Right lobe of liver (tissue), 6 donors: ENCODE data around the gene ATCAY. TPM values are rescaled to one million over a fixed set of nuclear protein-coding genes. Genes with fewer than 3 reads are reported as not detected.
"Not testable (repeated sequence)": the region's sequence is repeated elsewhere in the genome, so short reads cannot be mapped to it uniquely, and the experiment has no call there.

Experiments
- ATAC-seq, 4 donors: fragments of 200-7000 bp; cut with Tn5 transposase; one replicate each; pipeline ENCODE4 v1.9.1; 2020; ENCODE audit warnings: mild to moderate bottlenecking in 4 of 4, moderate library complexity in 4 of 4
- DNase-seq, 3 donors: peaks; one replicate each; pipeline ENCODE4 v3.0.0-alpha.2; 2020
- H3K27ac ChIP-seq, 3 donors: fragments of 200-600 bp; one replicate each; pipeline ENCODE4 v1.8.0; 2022
- H3K27me3 ChIP-seq, 2 donors: fragments of 200-600 bp; one replicate each; pipeline ENCODE4 v1.8.0; 2022
- H3K36me3 ChIP-seq, 4 donors: fragments of 200-600 bp; sonication (generic) in 1 of 4; one replicate each; pipeline versions ENCODE4 v1.5.1 to v1.8.0; 2017 to 2022; ENCODE audit warnings: control low read depth in 1 of 4
- H3K4me1 ChIP-seq, 4 donors: fragments of 200-600 bp; sonication (generic) in 1 of 4; one replicate each; pipeline versions ENCODE4 v1.5.1 to v1.8.0; 2017 to 2022; ENCODE audit warnings: control low read depth in 1 of 4
- H3K4me3 ChIP-seq, 3 donors: fragments of 200-600 bp; one replicate each; pipeline ENCODE4 v1.8.0; 2022
- H3K9me3 ChIP-seq, 4 donors: fragments of 200-600 bp; sonication (generic) in 1 of 4; one replicate each; pipeline versions ENCODE4 v1.5.1 to v1.8.0; 2017 to 2022; ENCODE audit warnings: control low read depth in 1 of 4
- POLR2A ChIP-seq: fragments of 450-650 bp; IDR thresholded peaks from one replicate; pipeline ENCODE4 v1.6.1; 2017; ENCODE audit warnings: antibody characterized with exemption, mild to moderate bottlenecking
- WGBS: methylation state at CpG from one replicate; pipeline ENCODE4 v1.1.6; 2018; ENCODE audit warnings: low coverage, low lambda C conversion rate; ENCODE audit not compliant: insufficient coverage; ENCODE audit errors: missing lambda C conversion rate; 5-methylcytosine and 5-hydroxymethylcytosine counted together
- intact Hi-C, 2 donors: fragments of 100-400 bp; cut with DNase I; formaldehyde crosslinking; loops; one replicate each; pipeline versions ENCODE4 v1.11.2 to v1.14.1; 2022
- total RNA-seq, 6 experiments: library from RNA; depleted of rRNA in 2 of 6; stranded (reverse); fragments of >200 nt in 2 of 6; fragmentation: NEBNext Ultra II Directional in 3 of 6; extraction: Animal tissue kit (Norgen Biotek cat#: 25700) in 3 of 6; gene quantifications; one replicate each; pipeline versions ENCODE4 v1.1.0 to v1.2.4, GENCODE V29; 2016 to 2023
- TF ChIP-seq, protein P1 (sequence below), 4 donors: fragments of 200-600 bp in 3 of 4; fragments of 450-650 bp in 1 of 4; IDR thresholded peaks; one replicate each; pipeline versions ENCODE4 v1.5.1 to v1.8.0; 2016 to 2022; ENCODE audit warnings: antibody characterized with exemption in 4 of 4, mild to moderate bottlenecking in 2 of 4
- donor health status: DM: no; HTN: yes; CAD: no.
- donor health status: DM: no; HTN: no; CAD: no.
- donor health status: DM: no; HTN: no; CAD: no.
- donor health status: DM: no; HTN: yes; CAD: no.
- donor health status: DM: no; HTN: yes; CAD: no.

Gene ATCAY
- total RNA-seq, 6 experiments from 2014 or later = not detected

DNA sequence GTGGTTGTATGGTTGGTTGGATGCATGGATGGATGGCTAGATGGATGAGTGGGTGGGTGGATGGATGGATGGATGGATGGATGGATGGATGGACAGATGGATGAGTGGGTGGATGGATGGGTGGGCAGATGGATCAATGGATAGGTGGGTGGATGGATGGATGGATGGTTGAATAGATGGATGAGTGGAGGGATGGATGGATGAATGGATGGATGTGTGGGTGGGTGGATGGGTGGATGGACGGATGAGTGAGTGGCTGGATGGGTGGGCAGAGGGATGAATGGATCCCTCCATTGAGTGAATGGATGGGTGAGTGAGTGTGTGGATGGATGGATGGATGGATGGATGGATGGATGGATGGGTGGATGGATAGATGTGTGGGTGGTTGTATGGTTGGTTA, 43.4 kb downstream of the ATCAY start:
- ATAC-seq (no peak), DNase-seq (no peak)
- intact Hi-C loops = no loop called here
- Histone ChIP-seq H3K9me3 (no peaks in the 10 kb centered on the region), H3K4me1 (no peaks in the 10 kb centered on the region), H3K27me3 (no peaks in the 10 kb centered on the region), H3K27ac (no peak overlapping the region), H3K36me3 (no peaks in the 10 kb centered on the region), H3K4me3 (no peak overlapping the region)
- TF ChIP-seq, protein P1, sequence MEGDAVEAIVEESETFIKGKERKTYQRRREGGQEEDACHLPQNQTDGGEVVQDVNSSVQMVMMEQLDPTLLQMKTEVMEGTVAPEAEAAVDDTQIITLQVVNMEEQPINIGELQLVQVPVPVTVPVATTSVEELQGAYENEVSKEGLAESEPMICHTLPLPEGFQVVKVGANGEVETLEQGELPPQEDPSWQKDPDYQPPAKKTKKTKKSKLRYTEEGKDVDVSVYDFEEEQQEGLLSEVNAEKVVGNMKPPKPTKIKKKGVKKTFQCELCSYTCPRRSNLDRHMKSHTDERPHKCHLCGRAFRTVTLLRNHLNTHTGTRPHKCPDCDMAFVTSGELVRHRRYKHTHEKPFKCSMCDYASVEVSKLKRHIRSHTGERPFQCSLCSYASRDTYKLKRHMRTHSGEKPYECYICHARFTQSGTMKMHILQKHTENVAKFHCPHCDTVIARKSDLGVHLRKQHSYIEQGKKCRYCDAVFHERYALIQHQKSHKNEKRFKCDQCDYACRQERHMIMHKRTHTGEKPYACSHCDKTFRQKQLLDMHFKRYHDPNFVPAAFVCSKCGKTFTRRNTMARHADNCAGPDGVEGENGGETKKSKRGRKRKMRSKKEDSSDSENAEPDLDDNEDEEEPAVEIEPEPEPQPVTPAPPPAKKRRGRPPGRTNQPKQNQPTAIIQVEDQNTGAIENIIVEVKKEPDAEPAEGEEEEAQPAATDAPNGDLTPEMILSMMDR (IDR thresholded peaks at IDR 0.05) = no peak
- no peak for TF ChIP-seq POLR2A
- whole genome bisulfite sequencing = 50% methylated on average over 1 of the region's 1 CpG

DNA sequence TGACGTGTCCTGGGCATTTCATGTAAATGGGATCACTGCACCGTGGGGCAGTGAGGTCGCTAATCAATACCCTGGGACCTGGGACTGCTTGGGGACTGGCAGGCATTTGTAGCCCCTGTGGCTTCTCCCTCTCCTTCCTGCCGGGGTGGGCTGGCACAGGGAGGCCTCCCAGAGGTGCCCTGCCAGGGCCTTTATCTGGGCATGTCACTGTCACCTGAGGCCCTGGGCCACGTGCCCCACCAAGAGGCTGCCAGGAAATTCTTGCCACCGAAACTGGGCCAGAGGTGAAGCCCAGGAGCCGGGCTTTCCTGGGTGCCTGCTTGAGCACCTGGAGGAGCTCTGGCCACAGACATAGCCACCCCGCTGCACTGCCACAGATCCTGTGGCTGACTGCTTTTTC, 50.6 kb downstream of the ATCAY start:
- ATAC-seq (peak; percentile 47 to 82 (median 74)), DNase-seq (peak in 2 of 3 donors; percentile 36 to 58)
- intact Hi-C loops = no loop called here
- WGBS = 31% methylated on average over 4 of the region's 8 CpGs
- TF ChIP-seq, protein P1 (IDR thresholded peaks at IDR 0.05) = no peak
- TF ChIP-seq POLR2A = no peak
- Histone ChIP-seq H3K27me3 (no peaks in the 10 kb centered on the region), H3K4me3 (no peak overlapping the region), H3K27ac (no peak overlapping the region), H3K4me1 (no peaks in the 10 kb centered on the region), H3K9me3 (no peaks in the 10 kb centered on the region), H3K36me3 (no peaks in the 10 kb centered on the region)

DNA sequence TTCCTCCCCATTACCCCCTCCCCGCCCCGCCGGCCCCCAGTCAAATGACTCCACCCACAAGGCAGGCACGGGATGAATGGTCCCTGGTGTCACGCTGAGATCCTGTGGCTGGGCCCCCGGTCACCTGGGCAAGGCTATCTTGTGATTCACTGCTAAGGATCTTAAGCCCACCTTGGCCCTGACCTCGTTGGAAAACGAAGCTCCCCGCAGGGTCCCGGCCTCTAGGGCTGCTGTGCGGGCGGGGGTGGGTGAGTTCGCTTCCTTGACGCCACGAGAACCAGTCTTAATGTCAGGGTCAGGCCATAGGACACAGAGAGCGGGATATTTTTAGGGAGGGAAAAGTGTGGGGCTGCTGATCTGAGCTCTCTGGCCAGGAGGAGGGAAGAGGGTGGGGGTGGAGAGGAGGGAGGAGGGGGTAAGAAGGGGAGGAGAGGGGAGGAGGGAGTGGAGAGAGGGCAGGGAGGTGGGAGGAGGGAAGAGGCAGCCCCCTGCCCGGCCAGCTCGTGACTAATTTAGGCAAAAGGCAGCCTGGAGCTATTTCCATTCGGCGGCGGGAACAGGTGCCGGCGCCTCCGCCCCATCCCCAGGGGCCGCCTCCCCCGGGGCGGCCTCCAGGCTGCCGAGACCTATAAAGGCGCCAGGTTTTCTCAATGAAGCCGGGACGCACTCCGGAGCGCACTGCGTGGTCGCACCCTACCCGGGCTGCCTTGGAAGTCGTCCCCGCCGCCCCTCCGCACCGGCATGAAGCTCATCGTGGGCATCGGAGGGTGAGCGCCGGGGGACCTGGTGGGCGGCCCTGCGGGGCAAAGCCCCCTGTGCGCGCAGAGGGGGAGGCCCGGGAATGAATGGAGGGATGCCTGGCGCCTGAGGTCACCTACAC, 52.7 kb downstream of the ATCAY start, which contains the start of gene NMRK2:
TSS of gene NMRK2 (plus strand) at position 139 of the 880 bp plus-strand sequence. CDS start at position 742, 603 bp downstream.
- Histone ChIP-seq H3K4me3 (no peak within 1 kb of the TSS), H3K27ac (no peak within 1 kb of the TSS), H3K4me1 (no peaks in the 10 kb centered on the region), H3K36me3 (no peaks in the 10 kb centered on the region), H3K9me3 (no peaks in the 10 kb centered on the region), H3K27me3 (no peaks in the 10 kb centered on the region)
- DNase-seq (no peak), ATAC-seq (no peak)
- intact Hi-C loops = no loop called here
- TF ChIP-seq, protein P1 (IDR thresholded peaks at IDR 0.05) = no peak
- TF ChIP-seq POLR2A = no peak
- 4% methylated on average over 25 of the region's 51 CpGs for WGBS

DNA sequence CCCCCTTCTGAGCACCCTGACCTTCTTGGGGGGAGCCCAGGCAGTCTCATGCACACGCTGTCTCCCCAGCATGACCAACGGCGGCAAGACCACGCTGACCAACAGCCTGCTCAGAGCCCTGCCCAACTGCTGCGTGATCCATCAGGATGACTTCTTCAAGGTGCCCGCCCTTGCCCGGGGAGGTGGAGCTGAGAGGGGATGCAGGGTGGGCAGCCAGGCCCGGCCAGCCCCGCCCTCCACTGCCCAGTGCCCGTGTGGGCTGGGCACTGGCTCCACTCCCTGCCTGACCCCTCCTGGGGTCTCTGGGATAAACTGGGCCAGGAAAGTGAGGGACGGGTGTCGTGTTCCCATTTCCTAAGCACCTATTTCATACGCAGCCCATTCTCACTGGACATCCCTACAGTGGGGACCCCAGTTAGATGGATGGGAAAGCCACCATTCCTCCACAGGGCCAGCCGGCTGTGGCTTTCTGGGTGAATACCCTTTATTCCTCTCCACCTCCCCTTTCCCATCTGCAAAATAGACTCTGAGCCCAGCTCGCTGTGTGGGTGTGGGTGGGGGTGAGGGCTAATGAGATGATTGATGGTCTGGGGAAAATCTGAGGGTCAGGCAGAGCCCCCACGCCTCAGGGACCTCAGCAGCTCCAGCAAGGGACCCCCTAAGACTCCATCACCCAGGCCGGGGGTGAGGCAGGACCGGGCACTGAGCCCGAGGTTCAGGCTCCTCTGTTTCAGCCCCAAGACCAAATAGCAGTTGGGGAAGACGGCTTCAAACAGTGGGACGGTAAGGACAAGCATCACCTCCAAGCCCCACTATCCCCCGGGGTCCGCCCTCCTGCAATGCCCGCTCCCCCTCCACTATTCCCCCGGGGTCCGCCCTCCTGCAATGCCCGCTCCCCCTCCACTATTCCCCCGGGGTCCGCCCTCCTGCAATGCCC, 56.3 kb downstream of the ATCAY start:
- no peak for TF ChIP-seq POLR2A
- TF ChIP-seq, protein P1 (IDR thresholded peaks at IDR 0.05) = no peak
- ATAC-seq = peak in 1 of 4 donors; percentile 52
- H3K27me3 ChIP-seq = no peaks in the 10 kb centered on the region
- H3K27ac ChIP-seq = no peak overlapping the region
- H3K36me3 ChIP-seq = no peaks in the 10 kb centered on the region
- no peak for DNase-seq
- H3K4me1 ChIP-seq = no peaks in the 10 kb centered on the region
- H3K9me3 ChIP-seq = no peaks in the 10 kb centered on the region
- intact Hi-C loops = no loop called here
- WGBS = 62% methylated on average over 6 of the region's 29 CpGs
- no peak overlapping the region for H3K4me3 ChIP-seq

DNA sequence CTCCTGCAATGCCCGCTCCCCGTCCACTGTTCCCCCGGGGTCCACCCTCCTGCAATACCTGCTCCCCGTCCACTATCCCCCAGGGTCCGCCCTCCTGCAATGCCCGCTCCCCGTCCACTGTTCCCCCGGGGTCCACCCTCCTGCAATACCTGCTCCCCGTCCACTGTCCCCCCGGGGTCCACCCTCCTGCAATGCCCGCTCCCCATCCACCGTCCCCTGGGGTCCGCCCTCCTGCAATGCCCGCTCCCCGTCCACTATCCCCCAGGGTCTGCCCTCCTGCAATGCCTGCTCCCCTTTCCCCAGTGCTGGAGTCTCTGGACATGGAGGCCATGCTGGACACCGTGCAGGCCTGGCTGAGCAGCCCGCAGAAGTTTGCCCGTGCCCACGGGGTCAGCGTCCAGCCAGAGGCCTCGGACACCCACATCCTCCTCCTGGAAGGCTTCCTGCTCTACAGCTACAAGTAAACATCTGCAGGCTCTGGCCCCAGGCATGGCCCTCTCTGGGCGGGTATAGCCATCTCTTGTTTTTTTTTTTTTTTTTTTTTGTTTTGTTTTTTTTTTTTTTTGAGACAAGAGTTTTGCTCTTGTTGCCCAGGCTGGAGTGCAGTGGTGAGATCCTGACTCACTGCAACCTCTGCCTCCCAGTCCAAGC, 57.9 kb downstream of the ATCAY start:
- H3K27me3 ChIP-seq, intact Hi-C loops, H3K36me3 ChIP-seq, H3K4me1 ChIP-seq, ATAC-seq, H3K27ac ChIP-seq, H3K9me3 ChIP-seq, DNase-seq, H3K4me3 ChIP-seq: not testable (repeated sequence)
- WGBS = 94% methylated on average over 20 of the region's 22 CpGs
